Erythroblast (primary cell): ENCODE measurements around the gene ABLIM2.

Experiments
- GATA1 ChIP-seq: IDR thresholded peaks from 2 replicates; pipeline ENCODE4 v1.6.1; 2011; ENCODE audit warnings: low read depth, mild to moderate bottlenecking, control low read depth, low read length, moderate library complexity
- POLR2A ChIP-seq: IDR thresholded peaks from 2 replicates; pipeline ENCODE4 v1.6.1; 2011; ENCODE audit warnings: mild to moderate bottlenecking, low read length

DNA sequence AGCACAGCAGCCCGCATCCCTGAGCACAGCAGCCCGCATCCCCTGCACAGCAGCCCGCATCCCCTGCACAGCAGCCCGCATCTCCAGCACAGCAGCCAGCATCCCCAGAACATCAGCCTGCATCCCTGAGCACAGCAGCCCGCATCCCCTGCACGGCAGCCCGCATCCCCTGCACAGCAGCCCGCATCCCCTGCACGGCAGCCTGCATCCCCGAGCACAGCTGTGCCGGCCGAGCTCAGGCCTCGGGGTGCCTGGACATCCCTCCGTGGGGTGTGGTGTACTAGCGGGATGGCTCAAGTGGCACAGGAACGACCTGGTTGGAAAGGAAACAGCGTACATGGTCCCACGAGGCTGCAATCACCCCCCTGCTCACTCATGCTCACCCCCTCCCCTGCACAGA lies 26.8 kb downstream of the ABLIM2 start:
- TF ChIP-seq POLR2A (no peak), GATA1 (no peak)
